GM18858 (cell line): Measurements from ENCODE around the gene FGD1.
"Not testable (repeated sequence)": the region's sequence is repeated elsewhere in the genome, so short reads cannot be mapped to it uniquely, and the experiment has no call there.

Experiments used
- ATAC-seq: cut with Tn5 transposase; IDR thresholded peaks from one replicate; pipeline ENCODE4 v1.9.1; 2021; ENCODE audit not compliant: unreplicated experiment

FGD1 gene

DNA sequence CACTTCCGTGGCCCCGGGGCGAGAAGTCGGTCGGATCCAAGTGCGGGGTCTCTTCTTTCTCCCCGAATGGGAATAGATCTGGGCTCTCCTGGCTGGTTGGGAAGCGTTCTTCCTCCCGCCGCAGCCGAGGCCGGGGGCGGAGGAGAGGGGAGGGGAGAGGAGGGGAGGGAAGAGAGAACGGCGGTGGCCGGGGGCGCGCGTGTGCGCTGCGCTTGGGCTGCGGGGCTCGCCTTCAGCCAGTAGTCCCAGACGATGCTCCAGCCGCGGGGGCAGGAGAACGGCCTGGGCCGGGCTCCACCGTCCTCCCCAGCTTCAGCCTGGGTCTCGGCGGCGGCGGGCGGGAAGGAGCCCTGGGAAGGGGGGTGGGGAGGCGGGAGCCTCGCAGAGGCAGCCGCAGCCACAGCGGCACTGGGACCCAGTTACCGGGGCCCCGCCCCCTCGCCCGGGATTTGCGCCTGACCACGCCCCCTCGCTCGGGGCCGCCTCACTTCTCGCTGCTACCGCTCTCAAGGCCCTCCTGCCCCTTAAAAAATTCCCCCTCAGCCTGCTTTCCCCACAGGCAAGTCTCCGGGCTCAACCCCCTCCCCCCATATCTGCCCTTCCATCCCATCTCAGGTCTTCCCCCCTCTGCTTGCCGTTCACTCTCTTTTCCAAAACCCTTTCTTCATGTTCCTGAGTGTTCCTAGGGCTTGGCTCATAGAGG lies at the start of gene FGD1:
FGD1 (minus strand) TSS at position 421 of the 703 bp plus-strand sequence. CDS start 802 bp downstream, outside the sequence.
- no peak for ATAC-seq

DNA sequence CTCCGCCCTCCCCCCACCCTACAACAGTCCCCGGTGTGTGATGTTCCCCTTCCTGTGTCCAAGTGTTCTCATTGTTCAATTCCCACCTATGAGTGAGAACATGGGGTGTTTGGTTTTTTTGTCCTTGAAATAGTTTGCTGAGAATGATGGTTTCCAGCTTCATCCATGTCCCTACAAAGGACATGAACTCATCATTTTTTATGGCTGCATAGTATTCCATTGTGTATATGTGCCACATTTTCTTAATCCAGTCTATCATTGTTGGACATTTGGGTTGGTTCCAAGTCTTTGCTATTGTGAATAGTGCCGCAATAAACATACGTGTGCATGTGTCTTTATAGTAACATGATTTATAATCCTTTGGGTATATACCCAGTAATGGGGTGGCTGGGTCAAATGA lies 46.2 kb upstream of the FGD1 start:
- not testable (repeated sequence) for ATAC-seq

- no peak for ATAC-seq
Observed at GRCh38 chrX:54540289-54540688, 44.3 kb upstream of the FGD1 start.

GRCh38 chrX:54534271-54534670 lies 38.2 kb upstream of the FGD1 start:
- no peak for ATAC-seq

DNA sequence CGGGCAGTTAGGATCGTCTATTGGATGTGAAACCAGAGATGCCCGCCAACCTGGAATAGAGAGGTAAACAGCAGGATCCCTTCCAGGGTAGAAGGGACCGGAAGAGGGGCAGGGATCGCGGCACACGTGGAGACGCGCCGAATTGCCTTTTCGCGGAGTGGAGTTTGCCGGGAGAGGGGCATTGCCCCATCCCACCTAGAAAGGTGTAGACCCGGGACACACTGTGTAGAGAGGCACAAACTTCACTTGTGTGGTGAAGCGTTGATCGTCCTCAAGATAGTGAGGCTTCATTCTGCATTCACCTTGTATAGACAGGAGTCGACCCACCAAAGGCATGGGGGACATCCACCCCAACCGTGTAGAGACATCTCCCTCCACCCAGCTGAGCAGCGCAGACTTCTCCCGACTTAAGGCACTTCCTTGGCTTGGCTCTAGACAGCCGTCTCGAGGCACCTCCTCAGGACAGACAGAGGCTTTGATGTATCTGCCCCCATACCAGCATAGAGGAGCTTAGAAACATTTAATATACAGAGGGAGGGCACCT lies 34.4 kb upstream of the FGD1 start:
- ATAC-seq, result no peak

DNA sequence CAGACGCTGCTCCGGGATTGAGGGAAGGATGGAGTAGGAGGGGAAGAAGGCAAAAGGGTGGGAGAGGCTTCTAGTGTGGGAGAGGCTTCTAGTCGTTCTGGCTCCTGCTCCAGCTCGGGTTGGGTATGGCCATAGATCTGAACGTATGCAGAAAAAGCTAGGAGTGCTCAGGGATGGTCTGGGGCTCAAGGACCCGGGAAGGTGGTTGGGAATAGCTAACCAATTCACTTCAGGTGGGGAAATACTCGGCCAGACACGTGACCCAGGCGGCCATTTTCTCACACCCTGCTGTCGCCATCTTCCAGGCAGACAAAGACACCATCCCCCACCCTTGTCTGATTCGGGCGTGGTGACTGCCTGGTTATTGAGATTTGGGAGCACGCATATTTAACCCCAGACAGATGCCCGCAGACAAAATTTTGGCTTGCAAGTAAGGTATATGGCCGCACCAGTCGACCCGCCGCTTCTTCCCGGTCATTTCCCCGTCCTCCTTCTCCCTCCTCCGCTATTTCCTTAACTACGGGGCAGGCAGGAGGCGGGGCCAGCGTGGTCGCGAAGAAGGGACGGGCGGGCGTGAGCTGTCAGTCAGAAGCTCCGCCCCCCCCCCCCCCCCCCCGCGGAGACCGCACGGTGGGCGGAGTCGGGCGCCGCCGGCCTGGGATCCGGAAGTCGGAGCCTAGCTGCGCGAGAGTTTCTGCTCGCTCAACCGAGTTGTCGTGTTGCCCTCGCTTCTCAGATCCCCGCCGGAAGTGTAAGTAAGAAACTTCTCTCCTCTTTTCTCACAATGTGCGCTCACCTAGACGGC lies 33.7 kb upstream of the FGD1 start, which contains the start of gene GNL3L:
GNL3L (plus strand) TSS at position 668 of the 805 bp plus-strand sequence. CDS start 2,348 bp downstream, outside the sequence.
- peak; percentile 71 for ATAC-seq

GRCh38 chrX:54529151-54529550 lies 33.1 kb upstream of the FGD1 start:
- no peak for ATAC-seq

GRCh38 chrX:54509400-54509799 lies 13.4 kb upstream of the FGD1 start:
- no peak for ATAC-seq

- ATAC-seq, result no peak
Observed at GRCh38 chrX:54496936-54497335, 902 bp upstream of the FGD1 start.

DNA sequence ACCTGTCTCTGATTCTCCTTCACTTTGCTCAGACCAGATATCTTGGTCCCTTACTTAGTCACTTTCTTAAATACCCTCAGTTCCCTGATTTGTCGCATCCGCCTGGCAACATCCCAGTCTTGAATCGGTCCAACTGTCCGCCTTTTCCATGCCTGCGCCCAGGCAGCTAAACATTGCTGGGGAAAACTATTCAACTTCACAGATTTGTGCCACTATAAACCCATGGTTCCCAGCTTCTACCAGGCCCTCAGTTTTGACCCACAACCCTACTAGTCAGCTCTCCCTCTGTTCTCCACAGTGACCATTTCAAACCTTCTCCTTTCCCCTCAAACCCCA lies 451 bp upstream of the FGD1 start:
- no peak for ATAC-seq

- ATAC-seq, result no peak
Observed at GRCh38 chrX:54494989-54495813, 833 bp downstream of the FGD1 start.

- ATAC-seq, result no peak
Observed at GRCh38 chrX:54494166-54494988, 1.7 kb downstream of the FGD1 start.

DNA sequence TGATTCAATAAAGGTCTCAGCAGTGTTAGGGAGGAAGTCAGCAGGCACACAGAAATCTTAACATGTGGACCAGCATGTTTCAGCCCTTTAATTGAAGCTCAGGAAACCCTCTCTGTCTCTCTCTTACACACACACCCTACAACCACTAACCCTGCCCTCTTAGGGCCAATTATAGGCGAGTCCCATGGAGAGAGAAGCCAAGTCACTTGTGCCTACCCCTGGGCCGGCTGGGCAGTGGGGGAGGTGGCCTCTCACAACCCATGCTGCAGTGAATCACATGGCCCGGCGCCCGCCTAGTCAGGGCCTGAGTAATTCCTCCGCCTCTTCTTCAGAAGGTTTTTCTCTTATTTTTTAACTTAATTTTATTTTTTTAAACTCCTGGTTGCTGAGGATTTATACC lies 3.7 kb downstream of the FGD1 start:
- ATAC-seq, result no peak

- ATAC-seq, result not testable (repeated sequence)
Observed at GRCh38 chrX:54489819-54490218, 6.2 kb downstream of the FGD1 start.

DNA sequence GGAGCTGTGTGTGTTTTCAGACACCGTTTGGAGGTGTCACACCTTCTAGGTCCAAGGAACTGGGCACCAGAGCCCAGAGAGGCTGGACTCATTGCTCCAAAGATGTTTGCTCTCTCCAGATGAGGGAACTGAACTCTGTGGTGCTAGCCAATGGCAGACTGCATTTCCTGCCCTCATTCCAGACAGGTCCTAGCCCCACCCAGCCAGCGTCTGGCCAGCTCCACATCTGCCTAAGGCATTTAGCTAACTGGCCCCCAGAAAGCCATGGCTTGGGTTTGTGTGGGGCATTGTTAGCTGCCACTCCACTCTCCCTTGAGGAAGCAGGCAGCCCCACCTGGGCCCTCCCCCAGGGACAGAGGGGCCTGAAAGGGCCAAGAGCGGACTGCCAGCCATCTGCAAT lies 11.4 kb downstream of the FGD1 start:
- ATAC-seq, result no peak

- ATAC-seq, result no peak
Observed at GRCh38 chrX:54483946-54484345, 12.1 kb downstream of the FGD1 start.

DNA sequence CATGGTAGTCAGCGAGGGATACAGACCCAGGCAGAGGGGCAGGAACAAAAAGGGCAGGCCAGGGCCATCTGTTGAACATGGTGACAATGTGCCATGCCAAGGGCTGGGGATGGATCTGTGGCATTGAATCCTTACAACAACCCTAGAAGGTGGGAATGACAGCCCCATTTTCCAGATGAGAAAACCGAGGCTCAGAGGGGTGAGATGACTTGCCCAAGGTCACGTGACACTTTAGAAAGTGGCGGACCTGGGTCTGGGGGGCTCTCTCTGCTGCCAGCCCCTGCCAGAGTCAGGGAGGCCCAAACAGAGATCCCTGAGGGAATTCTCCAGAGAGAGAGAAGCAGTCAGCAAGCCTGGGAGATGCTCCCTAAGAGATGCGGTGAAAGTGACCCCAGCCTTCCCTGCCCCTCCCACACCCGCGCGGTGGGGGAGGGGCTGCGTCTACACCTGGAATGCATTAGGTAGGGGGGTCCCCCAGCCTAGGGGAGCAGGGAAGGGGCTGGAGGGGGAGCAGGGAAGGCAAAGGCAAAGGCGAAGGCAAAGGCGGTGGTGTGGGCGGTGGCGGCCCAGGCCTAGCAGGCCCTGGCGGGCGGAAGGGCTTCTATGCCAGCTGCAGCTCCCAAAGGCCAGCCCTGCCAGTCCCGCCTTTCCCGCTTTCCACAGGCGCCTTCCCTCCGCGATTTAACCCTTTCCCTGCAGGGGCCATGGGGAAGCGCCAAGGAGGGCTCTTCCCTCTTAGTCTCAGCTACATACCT lies 13.0 kb downstream of the FGD1 start:
- no peak for ATAC-seq

GRCh38 chrX:54479136-54480111 lies 16.6 kb downstream of the FGD1 start:
- no peak for ATAC-seq
